OCI-M2 (cell line): ENCODE data around the gene UHRF1.
"Not testable (repeated sequence)": the region's sequence is repeated elsewhere in the genome, so short reads cannot be mapped to it uniquely, and the experiment has no call there.

Source experiments
- DNase-seq: peaks from one replicate; lab custom pipeline; 2025; ENCODE audit not compliant: unreplicated experiment; lab: John Stamatoyannopoulos, UW

Gene UHRF1

DNA sequence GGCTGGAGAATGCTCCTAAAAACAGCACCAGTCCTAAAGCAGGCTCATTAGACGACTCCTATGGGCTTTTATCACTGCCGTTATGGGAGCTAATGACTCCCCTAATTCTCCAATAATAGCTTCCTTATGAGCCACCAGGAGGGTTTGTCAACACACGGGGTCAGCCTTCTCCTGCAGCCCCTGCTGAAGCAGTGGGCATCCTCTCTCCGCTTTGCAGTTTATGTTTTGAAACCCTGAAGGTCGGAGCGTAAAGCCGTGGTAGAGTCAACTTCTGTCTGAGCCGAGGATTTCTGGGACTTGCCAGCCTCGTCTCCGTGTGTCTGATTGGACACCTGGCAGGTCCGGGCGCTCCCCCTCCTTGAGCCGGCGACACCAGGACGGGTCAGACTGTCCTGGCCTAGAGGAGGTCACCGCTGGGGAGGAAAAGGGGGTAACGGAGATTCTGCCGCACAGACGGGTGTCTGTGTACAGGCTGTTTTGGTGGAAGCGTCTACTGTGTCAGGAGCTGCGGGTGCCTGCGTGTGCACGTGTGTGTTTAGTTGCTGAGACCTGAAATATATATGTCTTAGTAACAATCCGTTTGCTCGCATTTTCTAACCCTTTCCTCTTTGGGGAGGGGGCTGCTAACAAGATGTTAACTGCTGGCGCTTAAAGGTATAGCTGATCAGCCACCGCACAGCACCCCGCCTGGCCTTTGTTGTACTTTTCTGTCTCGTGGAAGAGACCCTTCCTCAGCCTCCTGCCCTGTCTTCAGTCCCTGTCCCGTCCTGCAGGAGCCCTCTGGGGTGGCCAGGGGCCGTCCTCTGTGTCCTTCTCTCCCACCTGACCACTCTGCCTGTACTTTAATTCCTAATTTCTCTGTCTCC is 61.5 kb downstream of the UHRF1 start:
- no peak for DNase-seq

DNA sequence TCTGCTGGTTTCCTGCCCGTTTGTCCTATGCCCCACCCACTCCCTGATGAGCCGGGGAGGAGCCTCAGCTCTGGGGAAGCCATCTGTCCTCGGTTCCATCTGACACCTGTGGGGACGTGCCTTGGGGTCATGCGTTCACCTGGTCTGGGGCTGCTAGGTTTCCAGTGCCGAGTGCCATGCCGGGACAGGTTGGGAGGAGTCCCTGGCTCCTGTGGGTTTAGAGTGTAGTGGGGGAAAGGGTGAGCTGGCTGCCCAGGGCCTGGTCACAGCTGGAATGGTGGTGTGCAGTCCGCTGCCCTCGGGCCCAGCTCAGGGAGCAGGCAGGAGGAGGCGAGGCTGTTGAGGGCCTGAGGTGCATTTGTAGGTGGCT is 62.1 kb downstream of the UHRF1 start:
- no peak for DNase-seq

DNA sequence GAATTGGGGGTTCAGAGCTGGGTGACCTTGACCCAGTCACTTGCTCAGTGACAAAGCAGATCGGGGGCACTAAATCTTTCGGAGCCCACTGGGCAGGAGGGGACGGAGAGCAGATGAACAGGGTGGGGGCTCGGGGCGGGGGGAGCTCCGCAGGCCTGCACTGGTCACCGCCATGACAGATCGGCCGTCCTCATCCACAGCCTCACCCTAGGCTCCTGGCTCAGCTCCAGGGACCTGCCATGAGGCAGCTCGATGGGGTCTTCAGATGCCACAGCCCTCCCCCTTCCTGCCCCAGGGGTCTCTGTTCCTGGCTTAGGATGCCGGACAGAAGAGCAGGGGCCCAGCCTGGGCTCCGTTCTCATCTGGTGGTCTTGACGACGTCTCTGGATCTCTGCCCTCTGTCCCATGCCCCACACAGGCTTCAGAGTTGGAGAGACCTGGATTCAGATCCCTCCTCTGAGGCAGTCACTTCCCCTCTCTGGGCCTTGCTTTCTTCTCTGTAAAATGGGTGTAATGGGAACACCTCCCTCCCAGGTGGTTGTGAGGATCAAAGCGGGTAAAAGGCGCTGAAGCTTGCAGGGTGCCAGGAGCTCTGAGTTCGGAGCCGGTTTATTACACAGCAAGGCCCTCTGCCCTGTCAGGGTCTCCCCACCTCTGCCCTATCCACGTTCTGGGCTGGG is 62.7 kb downstream of the UHRF1 start:
- DNase-seq = no peak

DNA sequence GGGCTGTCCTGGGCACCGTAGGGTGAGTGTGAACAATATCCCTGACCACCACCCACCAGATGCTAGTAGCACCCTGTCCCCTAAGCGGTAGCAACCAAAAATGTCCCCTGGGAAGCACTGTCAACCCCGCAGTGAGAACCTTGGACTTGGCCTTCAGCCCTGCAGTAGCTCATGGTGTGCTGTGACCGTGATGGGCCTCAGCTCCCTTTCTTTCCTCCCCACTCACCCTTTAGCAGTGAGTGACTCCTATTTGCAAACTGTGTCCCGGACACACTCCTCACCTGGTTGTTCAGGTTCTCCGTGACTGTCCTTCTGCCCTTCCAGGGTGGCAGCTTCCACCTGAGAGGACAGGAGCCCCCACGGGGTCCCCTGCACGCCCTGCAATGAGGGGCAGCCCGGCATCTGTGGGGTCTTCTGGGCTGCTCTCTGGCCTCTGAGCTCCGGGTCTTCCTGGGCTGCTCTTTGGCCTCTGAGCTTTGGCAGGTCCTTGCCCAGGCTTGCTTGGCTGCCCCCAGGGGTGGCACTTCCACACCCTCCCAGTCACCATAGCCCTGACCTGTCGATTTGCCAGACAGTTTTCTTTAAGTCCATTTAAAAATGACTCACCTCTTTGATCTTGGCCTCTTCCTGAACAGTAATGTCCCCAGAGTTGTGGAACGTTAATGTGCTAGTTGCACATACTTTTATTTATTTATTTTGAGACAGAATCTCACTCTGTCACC is 63.4 kb downstream of the UHRF1 start:
- DNase-seq = no peak

DNA sequence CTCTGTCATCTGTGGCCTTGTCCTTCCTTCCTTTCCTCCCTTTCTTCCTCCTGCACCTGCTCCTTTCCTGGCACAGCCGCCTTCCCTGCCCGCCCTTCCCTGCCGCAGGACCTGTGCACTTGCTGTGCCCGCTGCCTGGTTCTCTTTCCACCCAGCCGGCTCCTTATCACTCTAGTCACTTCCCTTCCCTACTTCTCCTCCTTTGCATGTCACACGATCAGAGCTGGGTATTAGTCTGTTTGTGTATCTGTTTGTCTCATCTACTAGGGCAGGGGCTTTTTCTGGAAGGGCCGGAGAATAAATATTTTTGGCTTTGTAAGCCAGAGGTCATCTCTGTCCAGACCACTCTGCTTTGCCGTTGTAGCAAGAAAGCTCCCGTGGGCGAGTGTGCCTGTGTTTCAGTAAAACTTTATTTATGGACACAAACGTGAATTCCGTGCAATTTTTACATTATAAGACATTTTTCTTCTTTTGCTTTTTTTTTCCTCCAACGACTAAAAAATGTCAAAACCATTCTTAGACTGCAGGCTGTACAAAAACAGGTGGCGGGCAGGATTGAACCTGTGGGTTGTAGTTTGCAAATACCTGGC is 65.7 kb downstream of the UHRF1 start:
- DNase-seq = no peak

DNA sequence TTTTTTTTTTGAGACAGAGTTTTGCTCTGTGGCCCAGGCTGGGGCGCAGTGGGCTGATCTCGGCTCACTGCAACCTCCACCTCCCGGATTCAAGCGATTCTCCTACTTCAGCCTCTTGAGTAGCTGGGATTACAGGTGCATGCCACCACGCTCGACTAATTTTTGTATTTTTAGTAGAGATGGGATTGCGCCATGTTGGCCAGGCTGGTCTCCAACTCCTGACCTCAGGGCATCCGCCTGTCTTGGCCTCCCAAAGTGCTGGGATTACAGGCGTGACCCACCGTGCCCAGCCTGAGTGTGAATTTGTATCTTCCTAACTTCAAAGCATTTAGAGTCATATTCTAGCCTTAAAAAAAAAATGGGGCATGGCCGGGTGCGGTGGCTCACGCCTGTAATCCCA is 66.3 kb downstream of the UHRF1 start:
- not testable (repeated sequence) for DNase-seq

DNA sequence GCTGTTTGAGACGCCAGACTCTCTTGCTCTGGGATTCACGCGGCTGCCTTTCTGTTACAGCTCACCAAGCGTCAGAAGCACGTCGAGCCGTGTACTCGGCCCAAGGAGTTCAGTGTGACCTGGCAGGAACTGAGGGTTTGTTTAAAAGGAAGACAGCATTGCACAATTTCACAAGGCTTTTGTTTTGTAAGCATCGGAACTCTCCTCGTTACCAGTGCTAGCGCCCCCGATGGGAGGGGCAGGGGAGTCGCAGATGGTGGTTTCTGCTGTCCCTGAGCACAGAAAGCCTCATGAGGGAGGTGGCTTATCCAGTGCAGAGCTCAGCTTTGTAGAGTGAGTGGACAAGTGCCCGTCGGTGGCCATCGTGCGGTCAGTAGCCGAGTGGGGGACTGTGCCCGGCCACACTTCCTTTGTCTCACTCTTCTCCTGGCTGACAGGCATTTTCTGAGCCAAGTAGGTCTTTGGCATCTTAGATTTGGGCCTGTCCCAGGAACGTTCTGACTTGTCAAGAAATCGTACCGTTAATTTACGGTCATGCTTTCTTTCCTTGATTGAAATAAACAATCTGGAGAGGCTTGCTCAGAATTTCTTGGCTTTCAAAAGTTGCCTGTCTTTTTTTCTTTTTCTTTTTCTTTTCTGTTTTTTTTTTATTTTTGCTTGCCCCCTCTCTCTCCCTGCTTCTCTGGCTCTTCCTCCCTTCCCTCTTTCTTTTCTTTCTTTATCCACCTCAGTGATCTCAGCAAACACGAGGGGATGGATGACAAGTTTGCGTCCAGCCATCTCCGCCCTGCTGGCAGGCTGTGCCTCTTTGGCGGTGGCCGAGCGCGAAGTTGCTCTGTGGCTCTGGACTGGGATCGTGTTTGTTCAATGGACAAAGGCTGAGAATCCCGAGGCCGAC is 67.3 kb downstream of the UHRF1 start:
- no peak for DNase-seq

DNA sequence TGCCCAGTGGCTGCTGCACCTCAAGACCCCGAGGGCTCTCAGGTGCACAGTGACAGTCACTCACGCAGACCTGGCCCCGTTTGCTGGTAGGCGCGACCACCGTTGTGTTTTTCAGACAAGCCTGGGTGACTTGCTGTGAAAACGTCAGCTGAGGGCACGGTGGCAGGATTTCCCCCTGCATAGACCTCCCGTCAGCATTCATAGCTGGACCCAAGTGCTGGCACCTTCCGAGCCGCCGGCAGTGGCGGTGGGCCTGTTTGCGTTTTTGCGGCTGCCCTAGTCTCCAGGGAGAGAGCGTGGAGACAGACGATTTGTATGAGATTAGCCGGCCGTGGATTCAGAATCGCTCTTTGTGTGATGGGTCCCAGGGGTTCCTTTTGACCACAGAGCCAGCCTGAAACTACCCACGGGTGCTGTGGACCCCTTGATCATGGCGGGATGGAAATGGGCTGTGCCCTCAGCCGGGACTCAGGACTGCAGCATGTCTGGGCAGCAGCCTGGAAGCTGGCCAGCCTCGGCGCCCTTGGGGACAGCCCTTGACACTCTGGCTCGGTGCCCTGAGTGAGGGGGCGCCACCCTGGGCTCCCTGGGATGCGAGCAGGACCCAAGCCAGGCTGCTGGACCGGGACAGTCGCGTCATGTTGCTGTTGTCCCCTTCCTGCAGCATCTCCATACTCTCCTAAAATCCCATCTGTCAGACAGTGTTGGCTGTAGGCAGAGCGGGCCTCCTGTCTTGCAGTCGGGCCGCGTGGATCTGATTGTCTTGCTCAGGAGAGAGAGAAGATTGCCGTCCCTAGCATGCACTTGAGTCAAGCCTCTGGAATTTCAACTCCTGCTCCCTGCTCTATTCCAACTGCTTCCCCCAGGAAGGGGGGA is 68.2 kb downstream of the UHRF1 start:
- no peak for DNase-seq

DNA sequence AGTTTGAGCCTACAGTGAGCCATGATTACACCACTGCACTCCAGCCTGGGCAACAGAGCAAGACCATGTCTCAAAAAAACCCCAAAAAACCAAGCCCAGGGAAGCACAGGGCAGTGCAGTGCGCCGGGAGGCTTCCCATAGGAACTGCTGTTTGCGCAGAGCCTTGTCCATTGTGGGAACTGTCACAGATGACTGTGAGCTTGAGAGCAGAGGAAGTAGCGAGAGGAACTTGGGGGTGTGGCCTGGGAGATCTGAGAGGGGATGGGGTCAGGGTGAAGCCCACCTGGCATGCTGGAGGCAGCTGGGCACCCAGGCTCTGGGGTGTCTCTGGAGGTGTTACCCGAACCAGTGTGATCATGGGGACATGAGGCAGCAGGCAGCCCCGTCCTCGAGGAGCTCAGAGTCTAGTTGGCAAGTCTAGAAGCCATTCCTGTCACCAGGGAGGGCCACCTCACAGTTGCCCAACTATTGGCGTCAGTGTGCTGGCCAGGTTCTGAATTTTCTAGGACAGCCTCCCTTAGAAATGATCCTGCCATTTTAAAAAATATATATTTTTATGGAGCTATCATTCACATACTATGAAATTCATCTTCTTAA is 70.0 kb downstream of the UHRF1 start:
- no peak for DNase-seq

DNA sequence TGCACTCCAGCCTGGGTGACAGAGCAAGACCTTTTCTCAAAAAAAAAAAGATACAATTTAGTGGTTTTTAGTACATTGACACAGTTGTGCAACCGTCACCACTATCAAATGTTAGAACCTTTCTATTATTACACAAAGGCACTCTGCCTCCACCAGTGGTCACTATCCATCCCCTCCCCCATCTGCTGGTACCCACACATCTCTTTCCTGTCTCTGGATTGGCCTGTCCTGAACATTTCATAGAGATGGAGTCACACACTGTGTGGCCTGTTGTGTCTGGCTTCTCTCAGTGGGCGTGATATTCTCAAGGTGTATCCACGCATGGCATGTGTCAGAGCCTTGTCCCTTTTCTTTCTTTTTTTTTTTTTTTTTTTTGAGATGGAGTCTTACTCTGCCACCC is 70.8 kb downstream of the UHRF1 start:
- no peak for DNase-seq

DNA sequence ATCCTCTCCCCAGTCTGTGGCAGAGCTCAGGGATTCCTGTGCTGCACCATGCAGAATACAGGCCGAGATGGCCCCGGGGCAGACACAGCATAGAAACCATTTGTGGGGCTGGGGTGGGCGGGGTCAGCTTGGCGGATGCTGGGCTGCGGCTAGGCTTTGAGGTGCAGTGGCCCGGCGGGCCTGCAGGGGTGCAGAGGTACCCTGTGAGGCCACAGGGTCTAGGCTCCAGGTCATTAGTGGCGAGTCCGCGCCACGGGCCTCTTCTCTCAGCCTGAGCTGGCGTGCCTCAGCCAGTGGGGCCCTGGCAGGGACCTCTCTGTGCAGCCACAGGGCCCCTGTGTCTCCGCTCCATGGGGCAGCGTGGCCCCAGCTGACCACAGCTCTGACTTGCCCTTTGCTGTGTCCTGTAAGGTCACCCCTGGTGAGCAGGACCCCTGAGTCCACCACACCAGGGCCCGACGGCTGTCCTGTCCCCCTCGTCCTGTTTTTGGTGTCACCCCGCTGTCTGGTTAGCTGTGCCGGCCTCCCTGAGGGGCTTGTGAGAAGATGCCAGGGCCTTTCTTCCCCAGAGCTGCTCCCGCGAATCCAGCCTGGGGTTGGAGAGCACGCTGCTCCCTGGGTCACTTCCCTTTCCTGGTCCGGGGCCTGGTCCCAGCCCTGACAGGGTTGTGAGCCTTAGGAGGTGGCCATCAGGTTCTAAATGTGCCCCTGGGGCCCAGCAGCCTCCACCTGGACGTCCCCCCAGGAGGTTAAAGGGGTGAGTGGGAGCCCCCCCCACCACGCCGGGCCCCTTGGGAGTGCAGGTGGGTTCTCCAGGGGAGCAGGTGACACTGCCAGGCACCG is 71.8 kb downstream of the UHRF1 start:
- DNase-seq = no peak

DNA sequence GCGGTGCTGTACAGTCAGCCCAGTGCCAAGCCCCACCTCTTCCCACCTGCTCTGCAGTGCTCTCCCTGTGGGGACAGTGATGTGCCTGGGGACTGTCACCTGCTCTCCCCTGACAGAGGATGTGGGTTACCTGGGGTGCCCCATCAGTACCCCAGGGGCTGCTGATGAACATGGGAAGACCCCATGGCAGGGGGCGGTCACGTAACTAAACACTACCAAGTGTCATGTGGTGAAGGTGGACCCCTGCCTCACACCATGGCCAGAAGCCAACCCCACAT is 72.3 kb downstream of the UHRF1 start:
- DNase-seq = no peak

DNA sequence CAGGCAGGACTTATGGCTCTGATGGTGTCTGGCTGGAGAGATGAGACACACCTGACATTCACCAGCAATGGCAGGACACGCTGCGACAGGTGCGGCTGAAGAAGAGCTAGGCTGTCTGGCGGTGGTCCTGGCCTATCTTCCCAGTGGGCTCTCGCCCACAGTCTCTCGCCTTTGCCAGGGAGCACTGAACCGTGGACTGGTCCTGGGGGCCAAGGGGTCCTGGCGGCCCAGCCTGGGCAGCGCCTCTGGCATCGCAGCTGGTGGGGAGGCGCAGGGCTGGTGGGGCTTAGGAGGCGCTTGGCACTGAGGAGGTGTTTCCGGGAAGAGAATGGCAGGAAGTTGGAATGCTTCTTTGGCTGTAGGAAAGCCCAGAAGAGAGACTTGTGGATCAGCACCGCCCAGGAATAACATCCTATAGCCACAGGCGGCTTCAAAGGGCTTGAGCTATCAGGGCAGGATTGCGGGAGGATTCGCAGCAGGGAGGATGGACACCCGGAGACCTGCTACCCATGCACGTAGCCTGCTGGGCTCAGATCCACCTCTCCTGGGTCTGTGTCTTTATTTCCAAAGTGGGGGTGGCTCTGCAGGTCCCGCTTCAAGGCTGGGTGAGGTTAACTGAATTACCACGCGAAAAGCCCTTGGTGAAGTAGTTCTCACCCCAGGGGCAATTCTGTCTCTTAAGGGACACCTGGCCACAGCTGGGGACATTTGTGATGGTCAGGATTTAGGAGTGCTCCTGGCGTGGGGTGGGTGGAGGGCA is 74.2 kb downstream of the UHRF1 start:
- DNase-seq = no peak

DNA sequence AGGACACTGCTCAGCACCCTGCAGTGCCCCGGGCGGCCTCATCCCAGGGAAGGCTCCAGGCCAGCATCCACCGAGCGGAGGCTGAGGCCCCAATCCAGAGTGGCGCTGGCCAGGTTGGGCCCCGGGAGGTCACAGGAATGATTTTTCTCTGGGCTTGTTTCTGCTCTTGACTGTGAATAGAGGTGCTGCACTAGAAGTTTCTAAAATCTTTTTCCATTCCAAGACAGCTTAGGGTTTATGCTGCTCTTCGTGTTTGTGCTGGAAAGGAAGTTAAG is 74.7 kb downstream of the UHRF1 start:
- DNase-seq = no peak

DNA sequence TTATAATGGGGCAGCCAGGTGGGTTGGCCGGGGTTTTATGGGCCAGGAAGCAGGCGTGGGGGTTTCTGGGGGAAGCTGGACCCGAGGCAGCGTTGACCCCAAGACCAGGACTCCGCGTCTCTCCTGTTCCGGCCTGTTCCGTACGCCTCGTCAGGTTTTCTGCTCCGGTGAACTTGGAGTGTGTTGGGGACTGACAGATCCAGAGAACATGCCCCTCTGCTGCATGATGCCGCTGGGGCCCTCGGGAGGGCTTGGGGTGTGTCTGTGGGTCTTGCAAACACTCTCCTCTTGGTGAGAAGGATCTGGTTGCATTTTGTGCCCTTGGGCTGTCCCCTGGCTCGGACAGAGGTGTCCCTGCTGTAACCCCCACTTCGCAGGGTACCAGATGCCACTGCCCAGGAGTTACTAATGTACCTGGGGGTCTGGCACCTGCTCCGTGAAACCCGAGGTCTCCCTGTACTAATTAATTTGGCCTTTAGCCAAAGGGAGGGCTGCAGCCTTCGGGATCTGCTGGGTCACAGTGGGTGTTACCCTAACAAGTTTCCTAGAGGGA is 75.2 kb downstream of the UHRF1 start:
- no peak for DNase-seq

DNA sequence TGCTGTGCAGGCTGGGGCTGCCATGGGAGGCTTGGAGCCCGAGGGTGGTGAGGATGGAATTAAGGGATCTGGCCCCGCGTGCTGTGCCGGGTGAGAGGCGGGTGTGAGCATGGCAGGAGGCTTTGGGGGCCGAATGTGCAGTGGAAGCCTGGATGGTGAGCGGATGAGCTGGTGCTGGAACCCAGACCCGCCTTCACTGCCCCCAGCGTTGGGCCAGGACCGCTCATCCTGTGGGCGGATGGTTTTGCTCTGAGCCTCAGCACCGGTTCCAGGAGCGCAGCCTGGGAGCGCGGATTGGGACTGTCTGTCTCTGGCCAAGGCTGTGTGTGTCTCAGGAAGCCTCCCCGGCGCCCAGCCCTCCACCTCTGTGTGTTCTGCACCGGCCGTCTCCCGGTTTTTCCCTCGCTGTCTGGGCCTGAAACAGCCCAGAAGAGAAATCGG is 76.3 kb downstream of the UHRF1 start:
- DNase-seq = no peak

DNA sequence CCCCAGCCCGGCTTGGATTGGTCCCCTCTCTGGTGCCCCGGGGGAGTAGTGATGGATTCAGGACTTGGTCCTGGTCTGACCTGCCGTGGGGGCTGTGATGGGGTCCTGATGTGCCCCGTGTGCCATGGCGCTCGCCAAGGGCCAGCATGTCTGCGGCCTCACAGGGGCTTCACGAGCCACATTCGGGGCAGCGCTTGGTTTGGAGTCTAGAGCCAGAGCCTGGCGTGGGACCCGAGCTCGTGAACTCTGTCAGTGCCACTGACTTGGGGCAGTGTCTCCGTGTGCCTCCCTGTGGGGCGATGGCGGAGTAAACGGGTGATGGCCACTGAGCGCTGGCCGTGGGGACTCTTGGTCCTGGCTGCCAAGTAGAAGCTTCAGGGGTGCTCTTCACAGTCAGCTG is 76.8 kb downstream of the UHRF1 start:
- no peak for DNase-seq

DNA sequence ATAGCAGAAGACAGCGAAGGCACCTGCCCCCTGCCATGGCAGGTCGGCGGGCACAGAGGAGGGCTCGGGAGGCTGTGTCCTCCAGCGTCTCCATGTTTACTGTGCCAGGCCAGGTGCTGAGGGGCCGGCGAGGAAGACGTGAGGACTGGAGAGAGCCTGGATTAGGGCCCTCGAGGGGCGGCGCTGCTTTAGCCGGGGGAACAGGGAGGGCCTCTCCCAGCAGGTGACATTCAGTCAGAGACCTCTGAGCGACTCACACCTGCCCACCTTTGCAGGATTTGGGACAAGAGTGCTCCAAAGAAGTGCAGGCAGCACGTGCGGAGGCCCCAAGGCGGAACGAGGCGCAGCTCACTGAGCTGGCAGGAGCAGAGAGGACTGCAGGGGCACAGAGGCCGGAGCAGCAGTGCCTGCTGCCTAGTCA is 77.2 kb downstream of the UHRF1 start:
- no peak for DNase-seq
